Measurements from ENCODE around the gene DCST2. TPM values are rescaled to one million over a fixed set of nuclear protein-coding genes. Genes with fewer than 3 reads are reported as not detected.

The DCST2 gene
- total and polyA plus RNA-seq, 2 of the 8 experiments (the other 6 are each of a cell fraction or from before 2014, with no cell fraction given): 0.43 to 2.1 TPM

GRCh38 chr1:155009742-155010141 lies 23.8 kb downstream of the DCST2 start:
- H2BK15ac ChIP-seq (ENCODE audit: low read length): peak overlapping the region; percentile 65; the same call in 1 of the 2 replicates
- peaks cover 0 to 9% (median 4%) of the 10 kb centered on the region in 4 experiments; a peak in 5 of 8 replicates for H3K36me3 ChIP-seq (ENCODE audit: control insufficient read depth in 2 of 4, insufficient read depth in 4 of 4, low read length in 3 of 4)
- no peak overlapping the region for H2BK120ac ChIP-seq (replicated peaks; ENCODE audit: low read depth, low read length)
- H3K18ac ChIP-seq (ENCODE audit: extremely low read depth, low read length): no peak overlapping the region; the same call in 1 of the 2 replicates
- peaks cover 20% of the 10 kb centered on the region for H3K79me1 ChIP-seq (ENCODE audit: low read depth, low read length)
- no peak overlapping the region for H4K91ac ChIP-seq (replicated peaks; ENCODE audit: insufficient read length, low read length)
- 0 out of 4 replicates have a peak overlapping the region, but pooled peaks of 1 of the 2 experiments have one; percentile 8 for H3K4me2 ChIP-seq (ENCODE audit: insufficient read depth in 1 of 2, low read depth in 2 of 2, low read length in 2 of 2)
- H3K4me3 ChIP-seq (ENCODE audit: extremely low read depth in 1 of 4, insufficient read depth in 2 of 4, low read depth in 3 of 4, low read length in 4 of 4): no peak overlapping the region
- H3K79me2 ChIP-seq (ENCODE audit: control insufficient read depth in 1 of 2, insufficient read depth in 2 of 2, low read length in 2 of 2): peaks cover 0 to 50% of the 10 kb centered on the region in 2 experiments; a peak in 3 of 4 replicates
- H4K8ac ChIP-seq (ENCODE audit: extremely low read depth, insufficient read depth, low read length): no peak overlapping the region
- 94% methylated on average over 5 of the region's 5 CpGs; no CpG with 5 or more reads in 1 of the 2 experiments for WGBS, 2 experiments (ENCODE audit: extremely low coverage in 1 of 2, insufficient coverage in 1 of 2, insufficient read length in 1 of 2, insufficient replicate concordance in 2 of 2, low coverage in 1 of 2, low lambda C conversion rate in 2 of 2, missing lambda C conversion rate in 1 of 2)
- 0 out of 2 replicates have a peak overlapping the region, but pooled peaks have one; percentile 44 for H2BK5ac ChIP-seq (ENCODE audit: low read depth, low read length)
- H3K9me3 ChIP-seq (ENCODE audit: insufficient read depth in 2 of 2, low read depth in 1 of 2, low read length in 1 of 2): no peaks in the 10 kb centered on the region
- DNase-seq (ENCODE audit: low read depth in 1 of 2, low spot score in 2 of 2) (no peak), FAIRE-seq (no peak)
- H4K20me1 ChIP-seq (replicated peaks in 1 of 2; ENCODE audit: control insufficient read depth in 1 of 2, insufficient read depth in 2 of 2, low read length in 2 of 2): peaks cover 0 to 15% of the 10 kb centered on the region in 2 experiments
- POLR2A ChIA-PET (ENCODE audit: partially characterized antibody): interaction anchor here (0.7 to 14.8 kb wide), 5 partner anchors 6 to 399 kb away, joined by 3 to 128 read pairs (median 29); partner anchors contain the start of genes CKS1B, FLAD1, LENEP and SHC1
- H2BK12ac ChIP-seq (ENCODE audit: low read depth, low read length): peak overlapping the region; percentile 33; the same call in 1 of the 2 replicates
- no peak overlapping the region for H3K14ac ChIP-seq (ENCODE audit: insufficient read length)
- TF ChIP-seq CBX8 (IDR thresholded peaks at IDR 0.05; ENCODE audit: borderline replicate concordance, low read depth, low read length) (no peak), KDM4A (IDR thresholded peaks at IDR 0.05; ENCODE audit: low read depth, low read length, severe bottlenecking) (no peak), HDAC6 (IDR thresholded peaks at IDR 0.05; ENCODE audit: low read depth, low read length) (no peak), TAF7 (optimal IDR thresholded peaks at IDR 0.05; ENCODE audit: borderline replicate concordance, low read depth, low read length) (no peak), TEAD4 (IDR thresholded peaks at IDR 0.05; ENCODE audit: low read depth, low read length) (no peak), ATF3 (IDR thresholded peaks at IDR 0.05; ENCODE audit: insufficient read depth, low read depth, low read length) (no peak), POLR2AphosphoS5 (IDR thresholded peaks at IDR 0.05; ENCODE audit: low read depth, low read length) (no peak), MAFK (IDR thresholded peaks at IDR 0.05; ENCODE audit: low read depth, low read length) (no peak), SP2 (IDR thresholded peaks at IDR 0.05; ENCODE audit: low read length) (no peak)
- no peak overlapping the region for H3K23ac ChIP-seq (ENCODE audit: insufficient read length)
- H4K5ac ChIP-seq (ENCODE audit: insufficient read length, low read depth, low read length): no peak overlapping the region
- CTCF ChIA-PET (ENCODE audit: partially characterized antibody): interaction anchor here (1.1 to 18.6 kb wide), 3 partner anchors 12 to 52 kb away, joined by 3 to 354 read pairs (median 258); partner anchors contain the start of genes ADAM15, LENEP and ZBTB7B
- H3K56ac ChIP-seq (replicated peaks; ENCODE audit: insufficient read length, low read depth, low read length): no peak overlapping the region
- no peak overlapping the region for H2AFZ ChIP-seq (ENCODE audit: low read length)
- H2BK20ac ChIP-seq (ENCODE audit: low read length): 0 out of 2 replicates have a peak overlapping the region, but pooled peaks have one; percentile 7
- peaks cover 9 to 58% (median 38%) of the 10 kb centered on the region in 4 experiments for H3K4me1 ChIP-seq (replicated peaks in 1 of 4; ENCODE audit: control insufficient read depth in 3 of 4, insufficient read depth in 4 of 4, low read length in 3 of 4)
- no peaks in the 10 kb centered on the region for H3K27me3 ChIP-seq (replicated peaks in 1 of 4; ENCODE audit: control insufficient read depth in 3 of 4, extremely low read depth in 1 of 4, insufficient read depth in 3 of 4, low read length in 3 of 4)
- H3K9ac ChIP-seq (replicated peaks in 1 of 4; ENCODE audit: extremely low read depth in 1 of 4, low read depth in 3 of 4, low read length in 3 of 4): no peak overlapping the region
- H3K27ac ChIP-seq (ENCODE audit: low read depth, low read length): 0 out of 2 replicates have a peak overlapping the region, but pooled peaks have one; percentile 30
- H3K4ac ChIP-seq (replicated peaks; ENCODE audit: insufficient read length, low read depth, low read length): no peak overlapping the region
- peak overlapping the region; percentile 82; the same call in 1 of the 2 replicates for H2AK5ac ChIP-seq (ENCODE audit: low read depth, low read length)
- H3K23me2 ChIP-seq (ENCODE audit: low read depth, low read length): no peaks in the 10 kb centered on the region; the same call in 1 of the 2 replicates

Data from H1 (cell line).